Measurements from ENCODE around the gene MAB21L1. TPM values are rescaled to one million over a fixed set of nuclear protein-coding genes. Genes with fewer than 3 reads are reported as not detected.
A peak's percentile ranks its signal among the peaks of the same experiment; 100 is the strongest.

The MAB21L1 gene
- total RNA-seq, 1 donor from 2014 or later: 0.40 TPM

GRCh38 chr13:35482527-35482926 is 6.0 kb upstream of the MAB21L1 start:
- no peak for DNase-seq
- intact Hi-C loops (cut with DNase I): no loop called here
- ATAC-seq (ENCODE audit: poor library complexity): no peak

DNA sequence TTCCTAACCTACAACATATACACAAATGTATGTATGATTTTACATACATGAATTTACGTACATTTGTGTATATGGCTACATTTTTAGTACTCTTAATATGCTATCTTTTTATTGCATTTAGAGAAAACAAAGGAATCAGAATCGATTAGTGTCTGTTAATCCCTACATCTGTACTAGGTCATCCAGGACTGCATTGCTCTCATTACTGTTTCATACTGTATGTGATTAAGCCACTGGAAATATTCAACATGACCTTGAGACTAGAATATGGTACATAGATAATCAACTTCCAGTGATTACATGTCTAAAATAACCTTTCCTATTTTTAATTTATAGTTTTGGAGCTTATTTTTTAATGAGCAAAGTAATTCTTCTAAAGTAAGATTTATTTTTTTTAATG is 5.3 kb upstream of the MAB21L1 start:
- intact Hi-C loops (cut with DNase I): no loop called here
- ATAC-seq (ENCODE audit: poor library complexity) (no peak), DNase-seq (no peak)

- intact Hi-C loops (cut with DNase I): no loop called here
- DNase-seq (no peak), ATAC-seq (ENCODE audit: poor library complexity) (no peak)
Measured at GRCh38 chr13:35480346-35480745, 3.9 kb upstream of the MAB21L1 start.

- DNase-seq (no peak), ATAC-seq (ENCODE audit: poor library complexity) (no peak)
- intact Hi-C loops (cut with DNase I): no loop called here
Measured at GRCh38 chr13:35479706-35480105, 3.2 kb upstream of the MAB21L1 start.

DNA sequence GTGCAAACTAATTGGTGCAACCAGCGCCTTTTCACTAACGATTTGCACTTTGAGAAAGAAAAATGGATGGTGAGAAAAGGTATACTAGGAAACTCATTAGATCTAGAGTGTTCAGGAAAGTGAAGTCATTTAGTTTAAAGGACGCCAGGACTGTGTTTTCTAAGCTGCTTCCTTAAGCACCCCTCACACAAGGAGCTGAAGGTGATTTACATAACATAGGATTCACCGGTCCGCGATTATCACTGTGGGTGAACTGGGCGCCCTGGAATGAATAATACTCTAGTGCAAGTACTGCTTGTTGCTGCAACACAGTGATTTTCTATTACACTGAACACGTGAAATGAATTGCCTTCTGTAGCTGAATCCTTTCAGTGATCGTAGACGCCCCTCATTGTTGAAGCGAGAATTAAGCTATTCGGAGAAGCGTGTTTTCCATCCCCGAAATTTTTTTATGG is 2.6 kb upstream of the MAB21L1 start:
- intact Hi-C loops (cut with DNase I): no loop called here
- DNase-seq (no peak), ATAC-seq (ENCODE audit: poor library complexity) (no peak)

- intact Hi-C loops (cut with DNase I): no loop called here
- no peak for ATAC-seq (ENCODE audit: poor library complexity)
- no peak for DNase-seq
Measured at GRCh38 chr13:35478271-35479037, 2.0 kb upstream of the MAB21L1 start.

GRCh38 chr13:35477386-35477946 is 977 bp upstream of the MAB21L1 start:
- intact Hi-C loops (cut with DNase I): no loop called here
- DNase-seq (no peak), ATAC-seq (ENCODE audit: poor library complexity) (no peak)

DNA sequence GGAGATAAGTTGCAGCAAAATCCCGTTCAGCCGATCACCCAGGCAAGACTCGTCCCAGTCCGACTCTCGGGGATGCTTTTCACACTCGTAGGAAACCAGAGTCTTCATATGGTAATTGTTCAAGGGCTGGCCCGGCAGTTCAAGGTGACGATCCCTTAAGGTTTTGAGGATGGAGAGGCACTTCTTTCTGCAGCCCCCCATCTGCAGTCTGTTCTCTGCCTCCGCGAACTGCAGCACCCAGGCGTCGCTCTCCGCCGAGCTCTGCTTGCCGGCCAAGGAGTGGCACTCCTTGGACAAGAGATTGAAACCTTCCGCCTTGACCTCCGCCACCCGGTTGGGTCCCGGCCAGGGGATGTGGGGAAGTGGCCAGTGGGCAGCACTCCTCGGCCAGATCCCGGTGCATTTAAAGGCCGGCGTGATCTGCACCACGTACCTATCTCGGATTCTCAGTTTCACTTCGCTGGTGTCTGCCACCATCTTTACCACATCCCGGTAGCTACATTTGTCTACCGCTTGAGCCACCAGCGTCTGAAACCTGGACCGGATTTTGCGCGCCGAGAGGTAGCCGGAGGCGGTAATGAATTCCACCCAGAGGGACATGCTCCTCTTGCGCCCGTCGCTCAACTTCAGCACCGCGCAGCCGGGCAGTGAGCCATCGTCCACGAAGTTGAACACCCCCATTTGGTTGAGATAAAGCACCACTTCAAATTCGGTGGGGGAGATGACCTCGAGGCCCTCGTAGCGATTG is 1.1 kb downstream of the MAB21L1 start:
- DNase-seq (peak; percentile 59), ATAC-seq (ENCODE audit: poor library complexity) (peak; percentile 39)
- intact Hi-C loops (cut with DNase I): no loop called here

DNA sequence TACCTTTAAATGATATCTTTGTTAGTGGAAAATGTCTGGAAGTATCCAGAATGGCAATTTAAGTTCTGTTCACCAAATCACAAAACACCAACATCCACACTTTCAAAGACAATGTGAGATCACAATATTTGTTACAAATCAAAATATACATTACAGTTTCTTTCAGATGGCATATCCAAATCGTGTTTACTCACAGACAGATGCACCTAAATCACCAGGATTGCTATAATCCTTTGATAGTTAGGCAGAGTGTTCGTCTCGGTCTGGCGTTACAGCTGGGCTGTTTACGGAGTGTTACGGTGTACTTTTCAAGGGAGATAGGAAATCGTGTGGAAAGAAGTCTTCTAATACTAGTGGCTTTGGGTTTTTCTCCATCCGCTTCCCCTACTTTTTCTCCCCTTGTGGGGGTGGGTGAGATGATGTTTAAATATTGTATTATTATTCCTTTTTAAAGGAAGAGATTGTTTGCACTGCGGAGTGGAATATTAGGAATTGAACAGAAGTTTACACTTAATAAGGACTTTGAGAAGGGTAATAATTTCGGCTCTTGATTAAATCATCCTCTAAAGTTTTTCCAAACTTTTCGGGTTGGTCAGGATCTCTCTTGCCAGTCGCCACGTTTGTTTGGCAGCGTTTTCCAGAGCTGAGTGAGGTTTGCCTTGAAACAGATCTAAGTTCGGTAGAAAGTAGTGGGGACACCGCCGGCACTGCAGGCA is 1.8 kb downstream of the MAB21L1 start:
- intact Hi-C loops (cut with DNase I): no loop called here
- no peak for ATAC-seq (ENCODE audit: poor library complexity)
- peak; percentile 36 for DNase-seq

GRCh38 chr13:35473802-35474201 is 2.7 kb downstream of the MAB21L1 start:
- DNase-seq (no peak), ATAC-seq (ENCODE audit: poor library complexity) (no peak)
- intact Hi-C loops (cut with DNase I): no loop called here

- no peak for ATAC-seq (ENCODE audit: poor library complexity)
- intact Hi-C loops (cut with DNase I): no loop called here
- DNase-seq: no peak
Measured at GRCh38 chr13:35473206-35473775, 3.2 kb downstream of the MAB21L1 start.

GRCh38 chr13:35472323-35472881 is 4.1 kb downstream of the MAB21L1 start:
- ATAC-seq (ENCODE audit: poor library complexity) (no peak), DNase-seq (no peak)
- intact Hi-C loops (cut with DNase I): no loop called here

DNA sequence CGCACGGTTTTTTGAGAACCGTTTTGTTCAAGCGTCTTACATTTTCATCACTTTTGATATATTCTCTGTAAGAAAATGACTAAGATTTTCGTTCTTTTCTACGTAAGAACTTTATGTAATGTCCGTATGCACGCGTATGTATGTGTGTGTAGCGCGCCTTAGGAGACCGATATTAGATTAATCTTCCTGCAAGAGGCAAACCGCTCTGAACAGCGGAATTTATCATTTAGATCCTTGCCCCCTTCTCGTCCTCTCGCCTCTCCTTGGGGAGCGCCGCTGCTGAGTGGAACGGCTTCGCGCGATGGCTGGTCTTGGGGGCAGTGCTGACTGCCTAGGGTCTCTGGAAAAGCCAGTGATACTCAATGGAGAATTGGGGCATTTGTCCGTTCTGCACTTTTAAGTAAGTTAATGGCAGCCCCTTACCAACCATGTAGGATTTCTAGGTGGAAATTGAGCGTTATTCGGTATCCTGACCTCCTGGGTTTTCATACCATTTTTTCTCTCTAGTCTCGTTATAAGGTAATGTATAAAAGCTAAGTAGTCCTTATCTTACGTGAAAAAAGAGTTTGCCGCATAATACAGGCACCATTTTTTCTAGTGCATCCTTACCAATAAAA is 4.7 kb downstream of the MAB21L1 start:
- no peak for DNase-seq
- intact Hi-C loops (cut with DNase I): no loop called here

GRCh38 chr13:35470671-35471661 is 5.5 kb downstream of the MAB21L1 start:
- peak; percentile 92 for ATAC-seq (ENCODE audit: poor library complexity)
- peak; percentile 77 for DNase-seq
- intact Hi-C loops (cut with DNase I): no loop called here

More for the DNA sequence above, 4.7 kb downstream of the MAB21L1 start:
- ATAC-seq (ENCODE audit: poor library complexity): no peak

DNA sequence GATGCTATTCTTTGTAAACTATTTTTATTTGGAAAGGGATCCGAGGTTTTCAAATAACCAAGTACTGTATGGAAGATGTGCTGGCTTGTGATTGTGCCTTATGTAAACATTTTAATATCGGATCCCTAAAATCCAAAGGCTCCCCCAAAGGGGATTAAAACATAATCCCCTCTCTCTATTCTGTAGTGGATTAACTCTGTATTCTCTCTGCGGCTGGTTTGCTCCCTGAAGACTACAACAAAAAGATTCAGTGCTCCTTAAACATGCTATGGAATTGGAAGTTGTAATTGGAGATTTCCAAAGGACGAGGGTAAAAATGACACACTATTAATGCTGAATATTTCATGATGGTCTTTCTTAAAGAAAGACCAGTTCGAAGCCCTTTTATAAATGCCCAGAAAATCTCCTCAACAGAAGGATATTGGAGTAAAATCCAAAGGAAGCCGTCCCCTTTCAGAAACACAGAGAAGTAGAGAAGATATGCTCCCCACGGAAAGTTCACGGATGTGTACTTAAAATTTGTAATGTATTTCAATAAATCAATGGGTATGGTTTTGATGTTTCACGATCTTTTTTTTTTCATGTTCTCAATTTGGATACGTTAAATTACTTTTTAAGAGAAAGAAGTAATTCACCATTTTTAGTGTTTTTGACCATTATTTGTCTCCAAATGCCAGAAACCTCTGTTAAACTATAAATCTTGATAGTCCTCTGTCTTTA is 6.5 kb downstream of the MAB21L1 start:
- intact Hi-C loops (cut with DNase I): no loop called here
- no peak for DNase-seq
- no peak for ATAC-seq (ENCODE audit: poor library complexity)

- DNase-seq: no peak
- ATAC-seq (ENCODE audit: poor library complexity): no peak
- intact Hi-C loops (cut with DNase I): no loop called here
Measured at GRCh38 chr13:35468195-35468594, 8.3 kb downstream of the MAB21L1 start.

Data from Right ventricle myocardium superior (tissue), 1 donor.